ENCODE data around the gene ACHE. TPM values are rescaled to one million over a fixed set of nuclear protein-coding genes. Genes with fewer than 3 reads are reported as not detected.

Gene ACHE
- total and polyA plus RNA-seq, 4 donors, result 0.15 to 17.6 (median 0.21) TPM

GRCh38 chr7:100874300-100874576 lies 21.4 kb downstream of the ACHE start:
- H3K36me3 ChIP-seq (ENCODE audit: control insufficient read depth in 4 of 4, insufficient read depth in 3 of 4, low read depth in 1 of 4, low read length in 3 of 4), result peaks cover 2 to 34% (median 17%) of the 10 kb centered on the region in 4 donors
- 70% methylated on average over 8 of the region's 8 CpGs for WGBS

More at GRCh38 chr7:100874300-100874576, 21.4 kb downstream of the ACHE start:
- TF ChIP-seq REST (IDR thresholded peaks at IDR 0.05) (no peak), RXRA (IDR thresholded peaks at IDR 0.05) (no peak), MAX (IDR thresholded peaks at IDR 0.05) (no peak), ATF3 (IDR thresholded peaks at IDR 0.05) (no peak), HNF4A (conservative IDR thresholded peaks at IDR 0.05) (no peak), YY1 (IDR thresholded peaks at IDR 0.05) (no peak), SP1 (IDR thresholded peaks at IDR 0.05) (no peak), GABPA (IDR thresholded peaks at IDR 0.05 in 1 of 2, conservative IDR thresholded peaks at IDR 0.05 in 1 of 2) (no peak), CTCF (IDR thresholded peaks at IDR 0.05; ENCODE audit: low read depth, low read length, missing input control) (no peak), FOXA2 (IDR thresholded peaks at IDR 0.05) (no peak), EGR1 (IDR thresholded peaks at IDR 0.05; ENCODE audit: low read depth in 2 of 2) (no peak), TAF1 (conservative IDR thresholded peaks at IDR 0.05) (no peak), NR2F2 (IDR thresholded peaks at IDR 0.05) (no peak)
- Histone ChIP-seq H3K4me1 (ENCODE audit: control insufficient read depth in 4 of 4, insufficient read depth in 4 of 4, low read length in 3 of 4) (peaks cover 0 to 25% (median 24%) of the 10 kb centered on the region in 4 donors), H3K9ac (ENCODE audit: low read depth in 1 of 2, low read length in 2 of 2) (peak overlapping the region in 1 of 2 donors; percentile 63), H3K4me3 (ENCODE audit: low read depth in 1 of 3, low read length in 3 of 3) (peak overlapping the region; percentile 86 to 88 (median 86)), H3K9me3 (ENCODE audit: control insufficient read depth in 4 of 4, low read length in 3 of 4) (no peaks in the 10 kb centered on the region), H3K27ac (ENCODE audit: low read depth in 1 of 2, low read length in 2 of 2) (peak overlapping the region; percentile 88 to 93), H3K27me3 (ENCODE audit: control insufficient read depth in 4 of 4, insufficient read depth in 4 of 4, low read length in 3 of 4) (no peaks in the 10 kb centered on the region)
- DNase-seq (ENCODE audit: low spot score), result no peak

Measured in liver (tissue), 9 donors.